Natural killer cell (primary cell): ENCODE results near the gene CREM. TPM values are rescaled to one million over a fixed set of nuclear protein-coding genes. Genes with fewer than 3 reads are reported as not detected.
"Not testable (repeated sequence)": the region's sequence is repeated elsewhere in the genome, so short reads cannot be mapped to it uniquely, and the experiment has no call there.

Experiments
- ATAC-seq, 3 donors: fragments of 150-1000 bp in 2 of 3; fragments of 200-7000 bp in 1 of 3; cut with Tn5 transposase; 1 replicate in 1 of 3; 2 replicates in 2 of 3; pipeline ENCODE4 v1.10.0; 2021; ENCODE audit warnings: mild to moderate bottlenecking in 2 of 3, moderate library complexity in 2 of 3
- DNase-seq, 2 donors: peaks; one replicate each; pipeline versions ENCODE4 v3.0.0 to v3.0.0-alpha.2; 2013 to 2021; ENCODE audit warnings: mixed read lengths in 1 of 2
- H3K27ac ChIP-seq: one replicate; pipeline ENCODE4 v1.5.1; 2013; ENCODE audit warnings: mild to moderate bottlenecking, low read length
- H3K27me3 ChIP-seq: one replicate; pipeline ENCODE4 v1.6.1; 2013; ENCODE audit warnings: low read length; ENCODE audit not compliant: control insufficient read depth, insufficient read depth
- H3K36me3 ChIP-seq: one replicate; pipeline ENCODE4 v1.6.1; 2013; ENCODE audit warnings: low read length; ENCODE audit not compliant: control insufficient read depth, insufficient read depth
- H3K4me1 ChIP-seq: one replicate; pipeline ENCODE4 v1.6.1; 2013; ENCODE audit warnings: low read length; ENCODE audit not compliant: control insufficient read depth, insufficient read depth
- H3K4me3 ChIP-seq: one replicate; pipeline ENCODE4 v1.5.1; 2013; ENCODE audit warnings: low read length
- H3K9me3 ChIP-seq: one replicate; pipeline ENCODE4 v1.6.1; 2013; ENCODE audit warnings: low read length; ENCODE audit not compliant: control insufficient read depth, insufficient read depth
- H3K27ac Mint-ChIP-seq, 2 donors: one replicate each; pipeline ENCODE4 v1.8.0; 2022; ENCODE audit warnings: mild to moderate bottlenecking in 2 of 2, mixed read lengths in 2 of 2, moderate library complexity in 1 of 2
- H3K27me3 Mint-ChIP-seq, 2 donors: one replicate each; pipeline ENCODE4 v1.8.0; 2022; ENCODE audit warnings: low read depth in 2 of 2, mixed read lengths in 2 of 2
- H3K36me3 Mint-ChIP-seq: one replicate; pipeline ENCODE4 v1.8.0; 2022; ENCODE audit warnings: mixed read lengths
- H3K4me1 Mint-ChIP-seq, 2 donors: one replicate each; pipeline ENCODE4 v1.8.0; 2022; ENCODE audit warnings: mixed read lengths in 2 of 2
- H3K4me3 Mint-ChIP-seq: one replicate; pipeline ENCODE4 v1.8.0; 2022; ENCODE audit warnings: mild to moderate bottlenecking, moderate library complexity, mixed read lengths
- H3K9me3 Mint-ChIP-seq, 2 donors: one replicate each; pipeline ENCODE4 v1.8.0; 2022; ENCODE audit warnings: mixed read lengths in 2 of 2
- WGBS: methylation state at CpG from one replicate; pipeline ENCODE4 v1.1.7; 2013; ENCODE audit warnings: missing lambda C conversion rate; ENCODE audit not compliant: insufficient coverage; 5-methylcytosine and 5-hydroxymethylcytosine counted together
- intact Hi-C: fragments of 100-400 bp; cut with micrococcal nuclease; formaldehyde crosslinking; loops from one replicate; pipeline ENCODE4 v1.14.2; 2022
- total RNA-seq, 4 donors: library from RNA; stranded (reverse); fragments of 120-200 nt in 1 of 4; gene quantifications; one replicate each; pipeline versions ENCODE4 v1.2.3 to v1.2.4, GENCODE V29; 2013 to 2022
- TF ChIP-seq, protein P1 (sequence below): fragments of 200-600 bp; IDR thresholded peaks from one replicate; pipeline ENCODE4 v1.8.0; 2022; ENCODE audit warnings: antibody characterized with exemption

CREM gene
- total RNA-seq, 3 donors from 2014 or later (not counting 1 experiment from before 2014, with no cell fraction given) = 48.0 to 64.3 (median 54.6) TPM

DNA sequence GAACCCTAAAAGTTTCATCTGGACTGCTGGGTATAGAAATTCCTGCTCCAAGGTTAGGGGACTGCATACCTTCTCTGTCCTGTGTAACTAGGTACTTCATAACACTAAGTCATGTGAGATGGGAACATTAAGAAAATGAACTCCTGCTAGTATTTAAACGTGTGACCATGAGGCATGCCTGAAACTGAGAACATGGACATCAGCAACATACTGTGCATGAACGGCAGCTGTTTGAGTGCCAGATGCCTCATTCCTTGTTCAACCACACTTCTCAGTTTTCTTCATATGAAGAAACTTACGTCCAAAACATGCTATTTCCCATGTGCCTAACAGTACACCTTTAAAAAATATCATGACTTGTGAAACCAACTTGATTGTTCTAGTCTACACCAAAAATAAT, 88.5 kb downstream of the CREM start:
- DNase-seq (no peak), ATAC-seq (no peak)
- H3K27me3 ChIP-seq = no peaks in the 10 kb centered on the region
- no peaks in the 10 kb centered on the region for H3K9me3 ChIP-seq
- Mint-ChIP-seq H3K4me1 (peaks cover 51 to 53% of the 10 kb centered on the region in 2 donors), H3K27ac (peak overlapping the region in 1 of 2 donors; percentile 91), H3K9me3 (no peaks in the 10 kb centered on the region), H3K36me3 (no peaks in the 10 kb centered on the region), H3K4me3 (no peak overlapping the region), H3K27me3 (no peaks in the 10 kb centered on the region)
- intact Hi-C loops = no loop called here
- H3K4me3 ChIP-seq = no peak overlapping the region
- WGBS = 83% methylated on average over 3 of the region's 3 CpGs
- H3K4me1 ChIP-seq = peaks cover 35% of the 10 kb centered on the region
- H3K36me3 ChIP-seq = peaks cover 4% of the 10 kb centered on the region
- TF ChIP-seq, protein P1, sequence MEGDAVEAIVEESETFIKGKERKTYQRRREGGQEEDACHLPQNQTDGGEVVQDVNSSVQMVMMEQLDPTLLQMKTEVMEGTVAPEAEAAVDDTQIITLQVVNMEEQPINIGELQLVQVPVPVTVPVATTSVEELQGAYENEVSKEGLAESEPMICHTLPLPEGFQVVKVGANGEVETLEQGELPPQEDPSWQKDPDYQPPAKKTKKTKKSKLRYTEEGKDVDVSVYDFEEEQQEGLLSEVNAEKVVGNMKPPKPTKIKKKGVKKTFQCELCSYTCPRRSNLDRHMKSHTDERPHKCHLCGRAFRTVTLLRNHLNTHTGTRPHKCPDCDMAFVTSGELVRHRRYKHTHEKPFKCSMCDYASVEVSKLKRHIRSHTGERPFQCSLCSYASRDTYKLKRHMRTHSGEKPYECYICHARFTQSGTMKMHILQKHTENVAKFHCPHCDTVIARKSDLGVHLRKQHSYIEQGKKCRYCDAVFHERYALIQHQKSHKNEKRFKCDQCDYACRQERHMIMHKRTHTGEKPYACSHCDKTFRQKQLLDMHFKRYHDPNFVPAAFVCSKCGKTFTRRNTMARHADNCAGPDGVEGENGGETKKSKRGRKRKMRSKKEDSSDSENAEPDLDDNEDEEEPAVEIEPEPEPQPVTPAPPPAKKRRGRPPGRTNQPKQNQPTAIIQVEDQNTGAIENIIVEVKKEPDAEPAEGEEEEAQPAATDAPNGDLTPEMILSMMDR = no peak
- no peak overlapping the region for H3K27ac ChIP-seq

GRCh38 chr10:35216303-35216905, 89.8 kb downstream of the CREM start:
- Mint-ChIP-seq H3K9me3 (no peaks in the 10 kb centered on the region), H3K4me3 (peak overlapping the region; percentile 72), H3K36me3 (no peaks in the 10 kb centered on the region), H3K27me3 (no peaks in the 10 kb centered on the region), H3K4me1 (peaks cover 43 to 46% of the 10 kb centered on the region in 2 donors), H3K27ac (peak overlapping the region; percentile 91 to 96)
- DNase-seq = peak in 1 of 2 donors; percentile 53
- peaks cover 35% of the 10 kb centered on the region for H3K4me1 ChIP-seq
- peak overlapping the region; percentile 76 for H3K27ac ChIP-seq
- intact Hi-C loops = loop anchor here (1.0 kb wide), 2 partner anchors 20 to 67 kb away; no protein-coding TSS in a partner anchor
- peaks cover 3% of the 10 kb centered on the region for H3K36me3 ChIP-seq
- peak; percentile 82 to 89 (median 83) for ATAC-seq
- no peaks in the 10 kb centered on the region for H3K27me3 ChIP-seq
- no peaks in the 10 kb centered on the region for H3K9me3 ChIP-seq
- 40% methylated on average over 6 of the region's 6 CpGs for WGBS
- TF ChIP-seq, protein P1 = no peak
- no peak overlapping the region for H3K4me3 ChIP-seq

DNA sequence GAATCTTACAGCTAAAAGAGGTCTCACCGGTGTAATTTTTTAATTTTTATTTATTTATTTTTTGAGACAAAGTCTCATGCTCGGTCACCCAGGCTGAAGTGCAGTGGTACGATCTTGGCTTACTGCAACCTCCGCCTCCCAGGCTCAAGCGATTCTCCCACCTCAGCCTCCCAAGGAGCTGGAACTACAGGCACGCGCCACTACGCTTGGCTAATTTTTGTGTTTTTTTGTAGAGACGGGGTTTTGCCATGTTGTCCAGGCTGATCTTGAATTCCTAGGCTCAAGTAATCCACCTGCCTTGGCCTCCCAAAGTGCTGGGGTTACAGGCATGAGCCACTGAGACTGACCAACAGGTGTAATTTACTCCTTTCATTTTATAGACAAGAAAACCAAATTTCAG, 90.3 kb downstream of the CREM start:
- Mint-ChIP-seq H3K4me1 (peaks cover 43 to 46% of the 10 kb centered on the region in 2 donors), H3K4me3 (peak overlapping the region; percentile 78)

DNA sequence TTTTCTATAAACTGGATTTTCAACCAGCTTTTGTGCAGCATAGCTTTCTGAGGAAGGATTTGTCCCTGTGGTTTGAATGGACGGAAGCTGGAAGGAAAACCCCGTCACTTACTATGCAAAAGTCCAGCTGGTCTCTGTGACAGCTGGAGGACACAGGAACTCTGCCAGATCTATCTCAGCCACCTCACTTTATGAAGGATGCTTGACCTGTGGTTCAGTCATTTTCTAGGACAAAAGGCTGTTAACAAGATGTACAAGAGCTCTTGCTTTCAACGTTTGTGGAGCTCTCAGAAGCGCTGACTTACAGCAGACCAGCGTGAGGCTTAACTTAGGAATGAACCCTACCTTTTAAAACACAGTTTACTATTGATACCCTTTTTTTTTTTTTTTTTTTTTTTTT, 90.8 kb downstream of the CREM start:
- intact Hi-C loops = no loop called here
- no peaks in the 10 kb centered on the region for H3K36me3 Mint-ChIP-seq
- Histone ChIP-seq H3K4me1 (peaks cover 35% of the 10 kb centered on the region), H3K36me3 (no peaks in the 10 kb centered on the region), H3K9me3 (no peaks in the 10 kb centered on the region), H3K4me3 (no peak overlapping the region), H3K27me3 (no peaks in the 10 kb centered on the region), H3K27ac (peak overlapping the region; percentile 76)
- peaks cover 43 to 46% of the 10 kb centered on the region in 2 donors for H3K4me1 Mint-ChIP-seq
- TF ChIP-seq, protein P1 = no peak
- ATAC-seq = no peak
- H3K4me3 Mint-ChIP-seq = peak overlapping the region; percentile 78
- no peaks in the 10 kb centered on the region for H3K27me3 Mint-ChIP-seq
- H3K27ac Mint-ChIP-seq = peak overlapping the region; percentile 91 to 96
- H3K9me3 Mint-ChIP-seq = no peaks in the 10 kb centered on the region
- WGBS = 74% methylated on average over 5 of the region's 5 CpGs
- DNase-seq = no peak

More for the DNA sequence above, 90.3 kb downstream of the CREM start:
- H3K27ac Mint-ChIP-seq = peak overlapping the region; percentile 91 to 96
- H3K36me3 ChIP-seq, DNase-seq, H3K9me3 ChIP-seq, H3K27me3 Mint-ChIP-seq, H3K9me3 Mint-ChIP-seq, H3K4me3 ChIP-seq, H3K27me3 ChIP-seq, H3K36me3 Mint-ChIP-seq: not testable (repeated sequence)
- peak overlapping the region; percentile 76 for H3K27ac ChIP-seq
- 72% methylated on average over 6 of the region's 9 CpGs for WGBS
- peak in 1 of 3 donors; percentile 4 for ATAC-seq
- intact Hi-C loops = loop anchor here (1.0 kb wide), 2 partner anchors 21 to 68 kb away; no protein-coding TSS in a partner anchor
- peaks cover 35% of the 10 kb centered on the region for H3K4me1 ChIP-seq
